ENCODE data around the gene TLE3. TPM values are rescaled to one million over a fixed set of nuclear protein-coding genes. Genes with fewer than 3 reads are reported as not detected.

The TLE3 gene
- total and polyA plus RNA-seq, 2 donors (not counting 1 experiment from before 2014, with no cell fraction given), result 14.6 to 16.5 TPM

GRCh38 chr15:70096215-70097062 is 1.3 kb downstream of the TLE3 start:
- Histone ChIP-seq H3K4me1 (ENCODE audit: control insufficient read depth, extremely low read depth, insufficient read depth, low read length) (peaks cover 22% of the 10 kb centered on the region), H3K9me3 (ENCODE audit: control insufficient read depth, insufficient read depth, low read depth, low read length) (no peaks in the 10 kb centered on the region), H3K27ac (ENCODE audit: insufficient read depth, low read length) (peak overlapping the region; percentile 80), H2AFZ (ENCODE audit: low read length) (peak overlapping the region; percentile 55), H3K36me3 (ENCODE audit: control insufficient read depth, insufficient read depth, low read length) (no peaks in the 10 kb centered on the region), H3K27me3 (ENCODE audit: control insufficient read depth, insufficient read depth, low read length) (no peaks in the 10 kb centered on the region), H3K79me2 (ENCODE audit: control insufficient read depth, insufficient read depth, low read length) (peaks cover 31% of the 10 kb centered on the region), H3K9ac (ENCODE audit: insufficient read depth, low read length) (peak overlapping the region; percentile 75), H4K20me1 (ENCODE audit: control insufficient read depth, extremely low read depth, insufficient read depth, low read length) (no peaks in the 10 kb centered on the region), H3K4me2 (ENCODE audit: extremely low read depth, insufficient read depth, low read length) (peak overlapping the region; percentile 32), H3K4me3 (replicated peaks in 1 of 4; ENCODE audit: control extremely low read depth in 1 of 4, insufficient read depth in 1 of 4, low read depth in 3 of 4, low read length in 4 of 4) (peak overlapping the region; percentile 82 to 91 (median 86))
- TF ChIP-seq, protein P1, sequence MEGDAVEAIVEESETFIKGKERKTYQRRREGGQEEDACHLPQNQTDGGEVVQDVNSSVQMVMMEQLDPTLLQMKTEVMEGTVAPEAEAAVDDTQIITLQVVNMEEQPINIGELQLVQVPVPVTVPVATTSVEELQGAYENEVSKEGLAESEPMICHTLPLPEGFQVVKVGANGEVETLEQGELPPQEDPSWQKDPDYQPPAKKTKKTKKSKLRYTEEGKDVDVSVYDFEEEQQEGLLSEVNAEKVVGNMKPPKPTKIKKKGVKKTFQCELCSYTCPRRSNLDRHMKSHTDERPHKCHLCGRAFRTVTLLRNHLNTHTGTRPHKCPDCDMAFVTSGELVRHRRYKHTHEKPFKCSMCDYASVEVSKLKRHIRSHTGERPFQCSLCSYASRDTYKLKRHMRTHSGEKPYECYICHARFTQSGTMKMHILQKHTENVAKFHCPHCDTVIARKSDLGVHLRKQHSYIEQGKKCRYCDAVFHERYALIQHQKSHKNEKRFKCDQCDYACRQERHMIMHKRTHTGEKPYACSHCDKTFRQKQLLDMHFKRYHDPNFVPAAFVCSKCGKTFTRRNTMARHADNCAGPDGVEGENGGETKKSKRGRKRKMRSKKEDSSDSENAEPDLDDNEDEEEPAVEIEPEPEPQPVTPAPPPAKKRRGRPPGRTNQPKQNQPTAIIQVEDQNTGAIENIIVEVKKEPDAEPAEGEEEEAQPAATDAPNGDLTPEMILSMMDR (conservative IDR thresholded peaks at IDR 0.05 in 1 of 2, IDR thresholded peaks at IDR 0.05 in 1 of 2; ENCODE audit: low read depth in 1 of 2, low read length in 2 of 2), result no peak
- TF ChIP-seq EZH2 (IDR thresholded peaks at IDR 0.05; ENCODE audit: low read length, missing control alignments), result no peak
- DNase-seq (ENCODE audit: low read depth in 2 of 2), result peak; percentile 55 to 59

- Histone ChIP-seq H3K4me2 (ENCODE audit: extremely low read depth, insufficient read depth, low read length) (peak overlapping the region; percentile 91), H3K4me3 (replicated peaks in 1 of 4; ENCODE audit: control extremely low read depth in 1 of 4, insufficient read depth in 1 of 4, low read depth in 3 of 4, low read length in 4 of 4) (peak overlapping the region; percentile 82 to 91 (median 86)), H4K20me1 (ENCODE audit: control insufficient read depth, extremely low read depth, insufficient read depth, low read length) (no peaks in the 10 kb centered on the region), H3K27ac (ENCODE audit: insufficient read depth, low read length) (peak overlapping the region; percentile 80), H3K9me3 (ENCODE audit: control insufficient read depth, insufficient read depth, low read depth, low read length) (no peaks in the 10 kb centered on the region), H3K79me2 (ENCODE audit: control insufficient read depth, insufficient read depth, low read length) (peaks cover 31% of the 10 kb centered on the region), H2AFZ (ENCODE audit: low read length) (no peak overlapping the region), H3K36me3 (ENCODE audit: control insufficient read depth, insufficient read depth, low read length) (peaks cover 2% of the 10 kb centered on the region), H3K27me3 (ENCODE audit: control insufficient read depth, insufficient read depth, low read length) (no peaks in the 10 kb centered on the region), H3K4me1 (ENCODE audit: control insufficient read depth, extremely low read depth, insufficient read depth, low read length) (peaks cover 16% of the 10 kb centered on the region), H3K9ac (ENCODE audit: insufficient read depth, low read length) (peak overlapping the region; percentile 72)
- no peak for DNase-seq (ENCODE audit: low read depth in 2 of 2)
- no peak for TF ChIP-seq EZH2 (IDR thresholded peaks at IDR 0.05; ENCODE audit: low read length, missing control alignments)
- TF ChIP-seq, protein P1 (conservative IDR thresholded peaks at IDR 0.05 in 1 of 2, IDR thresholded peaks at IDR 0.05 in 1 of 2; ENCODE audit: low read depth in 1 of 2, low read length in 2 of 2), result no peak
These were observed 2.1 kb downstream of the TLE3 start for GRCh38 chr15:70095408-70096214.

All from fibroblast of lung (primary cell).